A673 (cell line): ENCODE data around the gene RAB36. TPM values are rescaled to one million over a fixed set of nuclear protein-coding genes. Genes with fewer than 3 reads are reported as not detected.
A peak's percentile ranks its signal among the peaks of the same experiment; 100 is the strongest.

ENCODE experiments used
- BruUV-seq: library from RNA; stranded (reverse); fragments of 400-500 nt; replicated peaks from 2 replicates; lab custom pipeline; 2021; lab: Mats Ljungman, UMichigan
- CTCF ChIA-PET: fragments of 300-600 bp; sonication (Branson Sonifier 250); formaldehyde crosslinking; loops from one replicate; lab custom pipeline; 2022; ENCODE audit warnings: antibody characterized with exemption; lab: Charles Lee
- POLR2A ChIA-PET: fragments of 300-600 bp; sonication (Branson Sonifier 250); formaldehyde crosslinking; loops from one replicate; lab custom pipeline; 2022; ENCODE audit warnings: antibody characterized with exemption; ENCODE audit not compliant: low non-redundant PET; lab: Charles Lee
- DNase-seq: peaks from one replicate; pipeline ENCODE4 v3.0.0-alpha.2; 2015; ENCODE audit warnings: low spot score
- H3K27ac ChIP-seq: fragments of 200-600 bp; sonication (generic); 2 replicates; pipeline ENCODE4 v1.5.1; 2016; ENCODE audit warnings: mixed run types, low read depth, mild to moderate bottlenecking, mixed read lengths, antibody characterized with exemption, low read length; ENCODE audit not compliant: poor library complexity, severe bottlenecking
- H3K27me3 ChIP-seq: fragments of 200-600 bp; sonication (generic); replicated peaks from 2 replicates; pipeline ENCODE4 v1.6.1; 2017; ENCODE audit warnings: mixed run types, low read depth, mild to moderate bottlenecking, mixed read lengths, antibody characterized with exemption, low read length; ENCODE audit not compliant: insufficient read depth, poor library complexity
- H3K36me3 ChIP-seq: fragments of 200-600 bp; sonication (generic); 2 replicates; pipeline ENCODE4 v1.6.1; 2016; ENCODE audit warnings: mixed run types, mild to moderate bottlenecking, mixed read lengths, antibody characterized with exemption, low read length; ENCODE audit not compliant: insufficient read depth, poor library complexity, severe bottlenecking
- H3K4me1 ChIP-seq: fragments of 200-600 bp; sonication (generic); 2 replicates; pipeline ENCODE4 v1.6.1; 2017; ENCODE audit warnings: mixed run types, mild to moderate bottlenecking, mixed read lengths, antibody characterized with exemption, low read length; ENCODE audit not compliant: insufficient read depth, poor library complexity, severe bottlenecking
- H3K4me3 ChIP-seq: fragments of 200-600 bp; sonication (generic); 2 replicates; pipeline ENCODE4 v1.5.1; 2016; ENCODE audit warnings: low read depth, mixed run types, mild to moderate bottlenecking, mixed read lengths, low read length; ENCODE audit not compliant: poor library complexity, severe bottlenecking
- H3K9me3 ChIP-seq: fragments of 200-600 bp; sonication (generic); 2 replicates; pipeline ENCODE4 v1.6.1; 2016; ENCODE audit warnings: mixed run types, low read depth, mild to moderate bottlenecking, mixed read lengths, antibody characterized with exemption, low read length; ENCODE audit not compliant: poor library complexity, severe bottlenecking
- CTCF ChIP-seq: fragments of 300-800, 200-600 bp; sonication (generic); conservative IDR thresholded peaks from 2 replicates; pipeline ENCODE4 v1.5.1; 2017; ENCODE audit warnings: low read depth, mild to moderate bottlenecking, antibody characterized with exemption, low read length, moderate library complexity, mixed read lengths
- EZH2 ChIP-seq: fragments of 200-600 bp; sonication (generic); IDR thresholded peaks from 2 replicates; pipeline ENCODE4 v1.6.1; 2017; ENCODE audit warnings: borderline replicate concordance, low read depth, mild to moderate bottlenecking, mixed read lengths, antibody characterized with exemption, low read length; ENCODE audit not compliant: poor library complexity, severe bottlenecking
- intact Hi-C: fragments of 100-400 bp; cut with micrococcal nuclease; formaldehyde crosslinking; loops from one replicate; pipeline ENCODE4 v1.10.0; 2022; ENCODE audit not compliant: unreplicated experiment
- total RNA-seq: library from RNA; stranded (reverse); gene quantifications from 2 replicates; pipeline ENCODE4 v1.2.3, GENCODE V29; 2021

Gene RAB36
- total RNA-seq, 1 experiment from 2014 or later = 4.1 TPM

- no peaks in the 10 kb centered on the region for H3K9me3 ChIP-seq
- no peaks in the 10 kb centered on the region for H3K27me3 ChIP-seq
- peaks cover 37% of the 10 kb centered on the region for H3K4me1 ChIP-seq
- intact Hi-C loops = no loop called here
- TF ChIP-seq CTCF (no peak), EZH2 (no peak)
- BruUV-seq = no TSS peak
- H3K36me3 ChIP-seq = peaks cover 4% of the 10 kb centered on the region
- DNase-seq = no peak
- CTCF ChIA-PET = no interaction called here
- no peak overlapping the region for H3K4me3 ChIP-seq
- peak overlapping the region; percentile 23 for H3K27ac ChIP-seq
- POLR2A ChIA-PET = no interaction called here
Measured at GRCh38 chr22:23184100-23184763, 39.0 kb downstream of the RAB36 start.

- Histone ChIP-seq H3K4me3 (no peak overlapping the region), H3K27ac (peak overlapping the region; percentile 23), H3K27me3 (no peaks in the 10 kb centered on the region), H3K9me3 (no peaks in the 10 kb centered on the region), H3K36me3 (peaks cover 4% of the 10 kb centered on the region), H3K4me1 (peaks cover 32% of the 10 kb centered on the region)
- DNase-seq = no peak
- TF ChIP-seq EZH2 (no peak), CTCF (no peak)
- CTCF ChIA-PET = no interaction called here
- BruUV-seq = no TSS peak
- POLR2A ChIA-PET = no interaction called here
- intact Hi-C loops = no loop called here
Measured at GRCh38 chr22:23184764-23185113, 39.5 kb downstream of the RAB36 start.

GRCh38 chr22:23187211-23187610 is 41.9 kb downstream of the RAB36 start:
- ChIA-PET CTCF (no interaction called here), POLR2A (no interaction called here)
- peaks cover 19% of the 10 kb centered on the region for H3K4me1 ChIP-seq
- no peak for TF ChIP-seq CTCF
- no peak for TF ChIP-seq EZH2
- no peak for DNase-seq
- H3K36me3 ChIP-seq = no peaks in the 10 kb centered on the region
- no peak overlapping the region for H3K27ac ChIP-seq
- BruUV-seq = no TSS peak
- intact Hi-C loops = no loop called here
- H3K9me3 ChIP-seq = no peaks in the 10 kb centered on the region
- H3K4me3 ChIP-seq = no peak overlapping the region
- H3K27me3 ChIP-seq = no peaks in the 10 kb centered on the region
